HepG2 (cell line): ENCODE data around the gene RPL3. TPM values are rescaled to one million over a fixed set of nuclear protein-coding genes. Genes with fewer than 3 reads are reported as not detected.
A peak's percentile ranks its signal among the peaks of the same experiment; 100 is the strongest.

Source experiments
- ATAC-seq: fragments of 200-7000 bp; cut with Tn5 transposase; 3 replicates; pipeline ENCODE4 v1.9.1; 2020; ENCODE audit warnings: mild to moderate bottlenecking, moderate library complexity
- BruUV-seq: library from RNA; stranded (reverse); fragments of 400-500 nt; replicated peaks from 2 replicates; lab custom pipeline; 2021; lab: Mats Ljungman, UMichigan
- CTCF ChIA-PET: fragments of 300-600 bp; formaldehyde crosslinking; extraction: SDS; loops from one replicate; lab custom pipeline; 2021; ENCODE audit warnings: low total read pairs, inconsistent platforms, low intra/inter-chr PET ratio; lab: Yijun Ruan, JAX
- POLR2A ChIA-PET: fragments of 350-600 bp; sonication (Branson Sonifier 250); formaldehyde crosslinking; loops from one replicate; lab custom pipeline; 2020; ENCODE audit warnings: antibody characterized with exemption, inconsistent platforms; lab: Yijun Ruan, JAX
- DNase-seq: peaks from one replicate; pipeline ENCODE4 v3.0.0-alpha.2; 2015; ENCODE audit warnings: low spot score
- FAIRE-seq: peaks from 3 replicates; lab custom pipeline; 2011; peaks lifted over from hg19 to GRCh38; lab: Jason Lieb, UNC
- H2AFZ ChIP-seq: one replicate; pipeline ENCODE4 v1.6.1; 2011; ENCODE audit warnings: low read length, inconsistent platforms
- H3K27ac ChIP-seq: fragments of 300-600 bp; 3 replicates; pipeline ENCODE4 v1.8.0; 2011; ENCODE audit warnings: mixed run types, mild to moderate bottlenecking, mixed read lengths, low read length, inconsistent platforms; ENCODE audit not compliant: insufficient read depth; ENCODE audit errors: extremely low read length
- H3K27me3 ChIP-seq, 2 experiments: fragments of 200-600 bp in 1 of 2; 2 replicates in 1 of 2; 3 replicates in 1 of 2; pipeline versions ENCODE4 v1.6.0 to v1.8.0; 2011; ENCODE audit warnings: low read length in 2 of 2, mild to moderate bottlenecking in 2 of 2, moderate library complexity in 2 of 2, inconsistent platforms in 1 of 2; ENCODE audit not compliant: insufficient read depth in 2 of 2, control insufficient read depth in 1 of 2
- H3K36me3 ChIP-seq, 2 experiments: fragments of 200-600 bp in 1 of 2; replicated peaks in 1 of 2; 2 replicates in 1 of 2; 3 replicates in 1 of 2; pipeline versions ENCODE4 v1.5.1 to v1.8.0; 2011; ENCODE audit warnings: low read length in 2 of 2, inconsistent platforms in 1 of 2; ENCODE audit not compliant: insufficient read depth in 2 of 2, control insufficient read depth in 1 of 2
- H3K4me1 ChIP-seq: 2 replicates; pipeline ENCODE4 v1.5.1; 2012; ENCODE audit warnings: low read length, inconsistent platforms; ENCODE audit not compliant: insufficient read depth
- H3K4me2 ChIP-seq: 2 replicates; pipeline ENCODE4 v1.6.0; 2011; ENCODE audit warnings: low read depth, low read length, inconsistent platforms
- H3K4me3 ChIP-seq, 3 experiments: fragments of 200-600 bp in 1 of 3; sonication (generic), shearing (Covaris generic) in 1 of 3; replicated peaks in 1 of 3; 2 replicates each; pipeline ENCODE4 v1.5.1; 2011 to 2016; ENCODE audit warnings: low read length in 3 of 3, inconsistent platforms in 2 of 3, low read depth in 2 of 3, mild to moderate bottlenecking in 2 of 3, control low read depth in 1 of 3, mixed read lengths in 1 of 3; ENCODE audit not compliant: insufficient read depth in 1 of 3
- H3K79me2 ChIP-seq: one replicate; pipeline ENCODE4 v1.6.1; 2011; ENCODE audit warnings: low read length, inconsistent platforms; ENCODE audit not compliant: insufficient read depth
- H3K9ac ChIP-seq: 2 replicates; pipeline ENCODE4 v1.6.0; 2011; ENCODE audit warnings: mild to moderate bottlenecking, low read depth, low read length, inconsistent platforms; ENCODE audit not compliant: insufficient read depth
- H3K9me3 ChIP-seq: 2 replicates; pipeline ENCODE4 v1.5.1; 2012; ENCODE audit warnings: mild to moderate bottlenecking, low read length
- H4K20me1 ChIP-seq: 2 replicates; pipeline ENCODE4 v1.6.0; 2011; ENCODE audit warnings: inconsistent platforms, mild to moderate bottlenecking, low read length, moderate library complexity; ENCODE audit not compliant: insufficient read depth
- ATRX ChIP-seq: sonication (generic); formaldehyde crosslinking; IDR thresholded peaks from 2 replicates; pipeline ENCODE4 v1.4.0; 2020; ENCODE audit warnings: missing genetic modification reagents, borderline replicate concordance
- FOXK2 ChIP-seq: fragments of 450-650 bp; IDR thresholded peaks from 2 replicates; pipeline ENCODE4 v1.6.1; 2016
- IKZF1 ChIP-seq: fragments of 450-650 bp; IDR thresholded peaks from 2 replicates; pipeline ENCODE4 v1.7.1; 2016
- MATR3 ChIP-seq: sonication (generic); formaldehyde crosslinking; IDR thresholded peaks from 2 replicates; pipeline ENCODE4 v1.4.0; 2020; ENCODE audit warnings: missing genetic modification reagents
- RELA ChIP-seq: sonication (generic); formaldehyde crosslinking; IDR thresholded peaks from 2 replicates; pipeline ENCODE4 v1.4.0; 2020; ENCODE audit warnings: missing genetic modification reagents
- STAT5B ChIP-seq: sonication (generic); formaldehyde crosslinking; IDR thresholded peaks from 2 replicates; pipeline ENCODE4 v1.4.0; 2020; ENCODE audit warnings: missing genetic modification reagents
- ZNF292 ChIP-seq: sonication (generic); formaldehyde crosslinking; IDR thresholded peaks from 2 replicates; pipeline ENCODE4 v1.8.1; 2022; ENCODE audit warnings: mild to moderate bottlenecking, low read depth, missing genetic modification reagents, borderline replicate concordance
- ZNF567 ChIP-seq: sonication (generic); formaldehyde crosslinking; IDR thresholded peaks from 2 replicates; pipeline ENCODE4 v1.8.1; 2023; ENCODE audit warnings: mild to moderate bottlenecking, missing genetic modification reagents, borderline replicate concordance
- WGBS: methylation state at CpG from one replicate; pipeline ENCODE4 v1.1.6; 2017; ENCODE audit warnings: low lambda C conversion rate; 5-methylcytosine and 5-hydroxymethylcytosine counted together
- in situ Hi-C: cut with HindIII; loops from 2 replicates; pipeline ENCODE4 v1.10.0; 2017; ENCODE audit warnings: low pct_unique_long_range_greater_than_20kb; ENCODE audit not compliant: extremely low pct_ligation_motif_present
- intact Hi-C: fragments of 100-400 bp; cut with micrococcal nuclease; formaldehyde crosslinking; loops from one replicate; pipeline ENCODE4 v1.10.0; 2022; ENCODE audit not compliant: unreplicated experiment
- polyA plus RNA-seq, 8 experiments: library from polyadenylated mRNA; depleted of rRNA in 3 of 8; stranded (reverse) in 7 of 8; unstranded in 1 of 8; fragments of >200 nt; fragmentation: Illumina TruSeq in 4 of 8; extraction: Trizol in 4 of 8; gene quantifications; 2 replicates each; pipeline versions ENCODE4 v1.2.1 to v1.2.3, GENCODE V29; 2011 to 2016; ENCODE audit warnings: low read depth in 4 of 8, missing spikeins in 1 of 8, mixed read lengths in 1 of 8; ENCODE audit not compliant: insufficient read depth in 1 of 8
- total RNA-seq, 5 experiments: library from RNA; depleted of rRNA; stranded (reverse); fragments of >200 nt; fragmentation: Illumina TruSeq; extraction: Trizol; gene quantifications; 2 replicates each; pipeline ENCODE4 v1.2.3, GENCODE V29; 2016; ENCODE audit warnings: low read depth in 1 of 5

RPL3 gene
- total and polyA plus RNA-seq, 2 of the 13 experiments (the other 11 are each of a cell fraction or from before 2014, with no cell fraction given), result 1,051 to 3,279 TPM

DNA sequence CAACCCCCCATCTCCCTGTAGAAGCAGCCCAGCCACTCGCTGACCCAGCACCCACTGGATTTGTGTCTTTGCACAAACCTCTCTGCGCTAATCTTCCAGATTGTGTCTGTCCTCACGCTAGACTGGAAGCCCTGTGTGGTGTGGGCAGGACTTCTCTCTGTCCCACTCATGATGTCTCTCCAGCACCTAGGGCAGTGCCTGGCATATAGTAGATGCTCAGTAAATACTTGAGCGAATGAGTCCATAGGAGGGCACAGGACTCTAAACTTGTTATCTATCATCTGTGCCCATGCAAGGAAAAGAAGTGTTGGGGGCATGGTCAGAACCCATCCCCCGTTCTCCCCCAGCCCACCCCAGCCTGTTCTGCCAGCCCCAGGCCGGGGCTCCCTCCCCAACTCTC is 22.9 kb downstream of the RPL3 start:
- Histone ChIP-seq H3K27ac (no peak overlapping the region), H4K20me1 (no peaks in the 10 kb centered on the region), H3K36me3 (no peaks in the 10 kb centered on the region), H3K79me2 (no peaks in the 10 kb centered on the region), H3K9ac (no peak overlapping the region), H2AFZ (no peak overlapping the region), H3K4me2 (no peak overlapping the region), H3K27me3 (peaks cover 0 to 2% of the 10 kb centered on the region in 2 experiments; a peak in 2 of 5 replicates), H3K9me3 (no peaks in the 10 kb centered on the region), H3K4me3 (peak overlapping the region in 1 of 3 experiments; percentile 66; a peak in 1 of 6 replicates), H3K4me1 (peaks cover 100% of the 10 kb centered on the region)
- no TSS peak for BruUV-seq
- 61% methylated on average over 6 of the region's 6 CpGs for WGBS
- FAIRE-seq (no peak), DNase-seq (no peak), ATAC-seq (no peak)
- in situ Hi-C loops (no loop called here), intact Hi-C loops (loop anchor here (5.0 kb wide), 1 partner anchor 54 kb away; the partner anchor contains the start of gene PDGFB)
- no peak for TF ChIP-seq FOXK2
- no peak for TF ChIP-seq ZNF292 (CRISPR knock-in tag)
- TF ChIP-seq ATRX (CRISPR knock-in tag), result no peak
- no peak for TF ChIP-seq IKZF1
- no peak for TF ChIP-seq RELA (CRISPR knock-in tag)
- no peak for TF ChIP-seq MATR3 (CRISPR knock-in tag)
- TF ChIP-seq ZNF567 (CRISPR knock-in tag), result no peak
- no peak for TF ChIP-seq STAT5B (CRISPR knock-in tag)
- CTCF ChIA-PET, result no interaction called here
- POLR2A ChIA-PET, result interaction anchor here (4.5 kb wide), 1 partner anchor 22 kb away, joined by 40 read pairs; the partner anchor contains the start of gene RPL3
